ENCODE data around the gene TPBGL. TPM values are rescaled to one million over a fixed set of nuclear protein-coding genes. Genes with fewer than 3 reads are reported as not detected.

The TPBGL gene
- total RNA-seq, 1 donor from 2014 or later: 2.3 TPM

DNA sequence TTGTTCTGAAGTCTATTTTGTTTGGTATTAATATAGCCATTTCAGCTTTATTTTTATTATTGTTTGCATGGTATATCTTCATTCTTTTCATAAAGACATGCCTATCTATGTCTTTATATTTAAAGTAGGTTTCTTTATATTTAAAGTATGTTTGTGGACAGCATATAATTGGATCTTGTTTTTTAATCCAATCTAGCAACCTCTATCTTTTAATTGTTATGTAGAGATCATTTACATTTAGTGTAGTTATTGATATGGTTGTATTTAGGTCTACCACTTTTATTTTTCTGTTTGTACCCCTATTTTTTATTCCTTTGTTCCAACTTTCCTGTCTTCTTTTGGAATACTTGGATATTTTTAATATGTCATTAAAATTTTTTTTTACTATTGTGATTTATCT is 13.8 kb downstream of the TPBGL start:
- H3K36me3 Mint-ChIP-seq (ENCODE audit: unreplicated experiment): no peaks in the 10 kb centered on the region
- no peak for DNase-seq
- H3K27me3 Mint-ChIP-seq (ENCODE audit: unreplicated experiment): peaks cover 1% of the 10 kb centered on the region
- H3K27ac Mint-ChIP-seq (ENCODE audit: unreplicated experiment): no peak overlapping the region
- TF ChIP-seq, protein P1, sequence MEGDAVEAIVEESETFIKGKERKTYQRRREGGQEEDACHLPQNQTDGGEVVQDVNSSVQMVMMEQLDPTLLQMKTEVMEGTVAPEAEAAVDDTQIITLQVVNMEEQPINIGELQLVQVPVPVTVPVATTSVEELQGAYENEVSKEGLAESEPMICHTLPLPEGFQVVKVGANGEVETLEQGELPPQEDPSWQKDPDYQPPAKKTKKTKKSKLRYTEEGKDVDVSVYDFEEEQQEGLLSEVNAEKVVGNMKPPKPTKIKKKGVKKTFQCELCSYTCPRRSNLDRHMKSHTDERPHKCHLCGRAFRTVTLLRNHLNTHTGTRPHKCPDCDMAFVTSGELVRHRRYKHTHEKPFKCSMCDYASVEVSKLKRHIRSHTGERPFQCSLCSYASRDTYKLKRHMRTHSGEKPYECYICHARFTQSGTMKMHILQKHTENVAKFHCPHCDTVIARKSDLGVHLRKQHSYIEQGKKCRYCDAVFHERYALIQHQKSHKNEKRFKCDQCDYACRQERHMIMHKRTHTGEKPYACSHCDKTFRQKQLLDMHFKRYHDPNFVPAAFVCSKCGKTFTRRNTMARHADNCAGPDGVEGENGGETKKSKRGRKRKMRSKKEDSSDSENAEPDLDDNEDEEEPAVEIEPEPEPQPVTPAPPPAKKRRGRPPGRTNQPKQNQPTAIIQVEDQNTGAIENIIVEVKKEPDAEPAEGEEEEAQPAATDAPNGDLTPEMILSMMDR (IDR thresholded peaks at IDR 0.05; ENCODE audit: partially characterized antibody, unreplicated experiment): no peak
- no peaks in the 10 kb centered on the region for H3K4me1 Mint-ChIP-seq (ENCODE audit: low read depth, unreplicated experiment)
- H3K4me3 Mint-ChIP-seq (ENCODE audit: unreplicated experiment): no peak overlapping the region
- H3K9me3 Mint-ChIP-seq (ENCODE audit: unreplicated experiment): no peaks in the 10 kb centered on the region

DNA sequence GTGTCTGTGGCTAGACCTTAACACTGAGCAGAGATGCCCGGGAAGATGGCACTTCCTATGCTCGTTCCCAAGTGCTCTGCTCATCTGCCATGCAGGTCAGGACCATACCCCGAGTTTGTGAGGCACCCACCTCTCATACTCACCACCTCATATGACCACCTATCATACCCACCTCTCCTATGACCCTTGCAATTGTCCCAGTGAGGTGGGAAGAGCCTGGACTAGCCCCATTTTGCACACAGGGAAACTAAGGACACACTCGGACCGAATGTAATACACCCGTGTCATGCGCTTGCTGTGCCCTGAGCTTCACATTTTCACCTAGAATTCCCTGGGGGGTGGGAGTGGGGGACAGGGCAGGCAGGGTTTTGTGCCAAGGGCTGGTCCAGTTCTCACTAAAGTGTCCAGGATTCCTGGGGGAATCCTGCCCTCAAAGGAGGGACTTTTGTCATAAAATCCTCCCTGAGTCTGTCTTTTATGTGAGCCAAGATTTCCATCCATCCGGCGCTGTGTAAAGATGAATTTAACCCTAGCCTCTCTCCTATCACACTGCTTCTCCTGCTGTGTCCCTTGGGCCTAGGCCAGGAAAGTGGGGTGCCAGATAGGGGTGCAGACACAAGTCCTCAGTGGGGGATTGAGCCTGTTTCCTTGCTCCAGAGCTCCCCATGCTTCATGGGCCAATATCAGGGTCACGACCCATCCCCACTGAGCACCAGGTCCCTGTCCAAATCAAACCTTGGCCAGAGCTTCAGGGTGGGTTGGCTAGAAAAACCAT is 20.0 kb downstream of the TPBGL start:
- H3K27me3 Mint-ChIP-seq (ENCODE audit: unreplicated experiment): peaks cover 3% of the 10 kb centered on the region
- H3K4me3 Mint-ChIP-seq (ENCODE audit: unreplicated experiment): no peak overlapping the region
- TF ChIP-seq, protein P1 (IDR thresholded peaks at IDR 0.05; ENCODE audit: partially characterized antibody, unreplicated experiment): no peak
- H3K36me3 Mint-ChIP-seq (ENCODE audit: unreplicated experiment): no peaks in the 10 kb centered on the region
- peak; percentile 7 for DNase-seq
- peaks cover 2% of the 10 kb centered on the region for H3K9me3 Mint-ChIP-seq (ENCODE audit: unreplicated experiment)
- no peaks in the 10 kb centered on the region for H3K4me1 Mint-ChIP-seq (ENCODE audit: low read depth, unreplicated experiment)
- H3K27ac Mint-ChIP-seq (ENCODE audit: unreplicated experiment): no peak overlapping the region

DNA sequence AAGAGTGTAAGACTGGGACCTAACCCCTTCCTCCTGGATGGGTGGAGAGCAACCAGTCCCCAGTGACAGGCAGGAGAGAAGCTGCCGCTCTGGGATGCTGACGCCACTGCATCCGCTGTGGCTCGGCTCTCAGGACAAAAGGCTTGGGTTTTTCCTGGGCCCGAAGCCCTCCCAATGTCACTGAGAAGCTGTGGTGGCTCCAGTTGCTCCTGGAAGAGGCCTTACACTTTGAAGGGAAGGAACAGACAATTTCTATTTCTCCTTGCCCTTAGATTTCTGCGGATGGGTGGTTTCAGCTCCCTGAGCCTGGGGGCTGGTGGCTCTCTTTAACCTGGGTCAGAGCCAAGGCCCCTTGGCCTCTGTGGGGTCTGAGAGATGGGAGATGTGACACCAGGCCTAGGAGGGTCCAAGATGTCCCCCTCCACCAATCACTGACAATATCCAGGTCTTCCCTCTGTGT is 21.4 kb downstream of the TPBGL start:
- Mint-ChIP-seq H3K27ac (ENCODE audit: unreplicated experiment) (no peak overlapping the region), H3K4me1 (ENCODE audit: low read depth, unreplicated experiment) (no peaks in the 10 kb centered on the region), H3K27me3 (ENCODE audit: unreplicated experiment) (peaks cover 9% of the 10 kb centered on the region), H3K36me3 (ENCODE audit: unreplicated experiment) (no peaks in the 10 kb centered on the region), H3K9me3 (ENCODE audit: unreplicated experiment) (peaks cover 7% of the 10 kb centered on the region), H3K4me3 (ENCODE audit: unreplicated experiment) (no peak overlapping the region)
- peak; percentile 10 for DNase-seq
- TF ChIP-seq, protein P1 (IDR thresholded peaks at IDR 0.05; ENCODE audit: partially characterized antibody, unreplicated experiment): no peak

DNA sequence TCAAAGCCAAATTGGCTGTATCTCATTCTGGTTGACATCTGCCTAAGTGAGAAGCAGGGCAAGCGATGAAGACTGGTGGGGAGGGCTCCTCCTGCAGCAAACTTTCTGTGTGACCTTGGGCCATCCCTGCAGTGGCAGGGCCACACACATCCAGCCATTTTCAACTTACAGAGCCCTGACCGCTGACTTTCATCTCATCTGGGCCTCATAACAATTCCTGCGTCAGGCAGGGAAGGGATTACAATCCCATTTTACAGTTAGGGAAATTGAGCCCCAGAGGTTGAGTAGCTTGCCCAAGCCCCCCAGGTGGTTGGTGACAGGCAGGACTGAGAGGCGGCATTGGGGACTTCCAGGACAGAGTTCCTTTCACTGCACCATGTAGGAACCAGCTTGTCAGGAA is 21.9 kb downstream of the TPBGL start:
- Mint-ChIP-seq H3K4me3 (ENCODE audit: unreplicated experiment) (no peak overlapping the region), H3K27me3 (ENCODE audit: unreplicated experiment) (peaks cover 9% of the 10 kb centered on the region), H3K9me3 (ENCODE audit: unreplicated experiment) (peaks cover 7% of the 10 kb centered on the region), H3K36me3 (ENCODE audit: unreplicated experiment) (no peaks in the 10 kb centered on the region), H3K27ac (ENCODE audit: unreplicated experiment) (no peak overlapping the region), H3K4me1 (ENCODE audit: low read depth, unreplicated experiment) (no peaks in the 10 kb centered on the region)
- TF ChIP-seq, protein P1 (IDR thresholded peaks at IDR 0.05; ENCODE audit: partially characterized antibody, unreplicated experiment): no peak
- DNase-seq: peak; percentile 2

Data from glutamatergic neuron (in vitro differentiated cells).